Choroid plexus epithelial cell (primary cell): Measurements from ENCODE around the gene CAND1.

Experiments
- DNase-seq: peaks from one replicate; pipeline ENCODE4 v3.0.0-alpha.2; 2010; ENCODE audit warnings: low read depth
- H3K4me3 ChIP-seq: 2 replicates; pipeline ENCODE4 v1.5.1; 2011; ENCODE audit warnings: low read depth, mild to moderate bottlenecking, control low read depth, low read length, moderate library complexity
- CTCF ChIP-seq: conservative IDR thresholded peaks from 2 replicates; pipeline ENCODE4 v1.5.1; 2011; ENCODE audit warnings: low read depth, mild to moderate bottlenecking, control low read depth, inconsistent platforms, low read length, moderate library complexity

CAND1 gene

GRCh38 chr12:67268896-67269632 is at the start of gene CAND1:
CAND1 (plus strand) TSS chr12:67269358; CDS start chr12:67269718, 360 bp downstream.
- DNase-seq, result peak; percentile 99
- H3K4me3 ChIP-seq, result peak within 1 kb of the TSS; percentile 91
- TF ChIP-seq CTCF, result peak; percentile 9

GRCh38 chr12:67220065-67220464 is 49.1 kb upstream of the CAND1 start:
- TF ChIP-seq CTCF, result peak; percentile 44
- no peak overlapping the region for H3K4me3 ChIP-seq
- peak; percentile 19 for DNase-seq

- peak; percentile 65 for DNase-seq
- peak; percentile 63 for TF ChIP-seq CTCF
These were observed 46.9 kb upstream of the CAND1 start for GRCh38 chr12:67222302-67222701.

GRCh38 chr12:67223225-67223624 is 45.9 kb upstream of the CAND1 start:
- no peak for TF ChIP-seq CTCF
- no peak for DNase-seq

More at GRCh38 chr12:67222302-67222701, 46.9 kb upstream of the CAND1 start:
- no peak overlapping the region for H3K4me3 ChIP-seq

GRCh38 chr12:67237231-67237630 is 31.9 kb upstream of the CAND1 start:
- TF ChIP-seq CTCF, result no peak
- no peak for DNase-seq
- H3K4me3 ChIP-seq, result no peak overlapping the region

More at GRCh38 chr12:67223225-67223624, 45.9 kb upstream of the CAND1 start:
- H3K4me3 ChIP-seq, result no peak overlapping the region

GRCh38 chr12:67239061-67239460 is 30.1 kb upstream of the CAND1 start:
- DNase-seq, result peak; percentile 7
- no peak for TF ChIP-seq CTCF
- no peak overlapping the region for H3K4me3 ChIP-seq

- peak; percentile 10 for DNase-seq
- no peak overlapping the region for H3K4me3 ChIP-seq
- no peak for TF ChIP-seq CTCF
These were observed 27.7 kb upstream of the CAND1 start for GRCh38 chr12:67241482-67241881.
